Measurements from ENCODE around the gene CD86.

CD86 gene

GRCh38 chr3:122079524-122080206, 24.5 kb downstream of the CD86 start:
- TF ChIP-seq CTCF (IDR thresholded peaks at IDR 0.05; ENCODE audit: control insufficient read depth, extremely low read depth, insufficient read depth): no peak
- H3K4me3 ChIP-seq (ENCODE audit: low read depth, low read length): no peak overlapping the region
- no peak for DNase-seq (ENCODE audit: low read depth)

- H3K4me3 ChIP-seq (ENCODE audit: low read depth, low read length): no peak overlapping the region
- no peak for TF ChIP-seq CTCF (IDR thresholded peaks at IDR 0.05; ENCODE audit: control insufficient read depth, extremely low read depth, insufficient read depth)
- no peak for DNase-seq (ENCODE audit: low read depth)
These were observed 25.0 kb downstream of the CD86 start for GRCh38 chr3:122080207-122080587.

GRCh38 chr3:122081543-122082247, 26.5 kb downstream of the CD86 start:
- no peak for TF ChIP-seq CTCF (IDR thresholded peaks at IDR 0.05; ENCODE audit: control insufficient read depth, extremely low read depth, insufficient read depth)
- no peak for DNase-seq (ENCODE audit: low read depth)
- H3K4me3 ChIP-seq (ENCODE audit: low read depth, low read length): no peak overlapping the region

- H3K4me3 ChIP-seq (ENCODE audit: low read depth, low read length): no peak overlapping the region
- TF ChIP-seq CTCF (IDR thresholded peaks at IDR 0.05; ENCODE audit: control insufficient read depth, extremely low read depth, insufficient read depth): no peak
- DNase-seq (ENCODE audit: low read depth): no peak
These were observed 27.2 kb downstream of the CD86 start for GRCh38 chr3:122082357-122082756.

GRCh38 chr3:122084799-122085198, 29.6 kb downstream of the CD86 start:
- no peak overlapping the region for H3K4me3 ChIP-seq (ENCODE audit: low read depth, low read length)
- TF ChIP-seq CTCF (IDR thresholded peaks at IDR 0.05; ENCODE audit: control insufficient read depth, extremely low read depth, insufficient read depth): no peak
- DNase-seq (ENCODE audit: low read depth): no peak

GRCh38 chr3:122085673-122086072, 30.5 kb downstream of the CD86 start:
- no peak overlapping the region for H3K4me3 ChIP-seq (ENCODE audit: low read depth, low read length)
- no peak for TF ChIP-seq CTCF (IDR thresholded peaks at IDR 0.05; ENCODE audit: control insufficient read depth, extremely low read depth, insufficient read depth)
- no peak for DNase-seq (ENCODE audit: low read depth)
